Muscle of arm (tissue), 14 donors: ENCODE results near the gene HEMK1. TPM values are rescaled to one million over a fixed set of nuclear protein-coding genes. Genes with fewer than 3 reads are reported as not detected.

Source experiments
- DNase-seq: peaks from one replicate; pipeline ENCODE4 v3.0.0-alpha.2; 2013
- long read RNA-seq, 11 donors: transcript quantifications; one replicate each; lab custom pipeline, GENCODE V29; 2026
- polyA plus RNA-seq, 12 donors: library from polyadenylated mRNA; unstranded; fragments of 120-200 nt; gene quantifications; one replicate each; pipeline ENCODE4 v1.2.1, GENCODE V29; 2013; ENCODE audit not compliant: insufficient read length in 12 of 12

Gene HEMK1
- 10 to 100 TPM in 11 of 12 donors, not detected in 1; 14.6 to 21.7 (median 17.0) TPM for polyA plus RNA-seq
- long read RNA-seq, donor 1, full-length matches to known transcripts, result 3 of 3 reads
- long read RNA-seq, donor 1, partial matches to known transcripts, result 0 of 3 reads
- long read RNA-seq, donor 1, other reads (novel, unspliced or antisense), result 0 of 3 reads
- long read RNA-seq, donor 2, full-length matches to known transcripts, result 6 of 6 reads
- long read RNA-seq, donor 2, partial matches to known transcripts, result 0 of 6 reads
- long read RNA-seq, donor 2, other reads (novel, unspliced or antisense), result 0 of 6 reads
- long read RNA-seq, donor 3, result 0 reads
- long read RNA-seq, donor 4, full-length matches to known transcripts, result 1 of 1 reads
- long read RNA-seq, donor 4, partial matches to known transcripts, result 0 of 1 reads
- long read RNA-seq, donor 4, other reads (novel, unspliced or antisense), result 0 of 1 reads
- long read RNA-seq, donor 5, full-length matches to known transcripts, result 2 of 2 reads
- long read RNA-seq, donor 5, partial matches to known transcripts, result 0 of 2 reads
- long read RNA-seq, donor 5, other reads (novel, unspliced or antisense), result 0 of 2 reads
- long read RNA-seq, donor 6, full-length matches to known transcripts, result 4 of 4 reads
- long read RNA-seq, donor 6, partial matches to known transcripts, result 0 of 4 reads
- long read RNA-seq, donor 6, other reads (novel, unspliced or antisense), result 0 of 4 reads
- long read RNA-seq, donor 7, full-length matches to known transcripts, result 1 of 1 reads
- long read RNA-seq, donor 7, partial matches to known transcripts, result 0 of 1 reads
- long read RNA-seq, donor 7, other reads (novel, unspliced or antisense), result 0 of 1 reads
- long read RNA-seq, donor 8, full-length matches to known transcripts, result 3 of 3 reads
- long read RNA-seq, donor 8, partial matches to known transcripts, result 0 of 3 reads
- long read RNA-seq, donor 8, other reads (novel, unspliced or antisense), result 0 of 3 reads
- long read RNA-seq, donor 9, full-length matches to known transcripts, result 1 of 1 reads
- long read RNA-seq, donor 9, partial matches to known transcripts, result 0 of 1 reads
- long read RNA-seq, donor 9, other reads (novel, unspliced or antisense), result 0 of 1 reads
- long read RNA-seq, donor 10, full-length matches to known transcripts, result 1 of 1 reads
- long read RNA-seq, donor 10, partial matches to known transcripts, result 0 of 1 reads
- long read RNA-seq, donor 10, other reads (novel, unspliced or antisense), result 0 of 1 reads
- long read RNA-seq, donor 11, full-length matches to known transcripts, result 1 of 1 reads
- long read RNA-seq, donor 11, partial matches to known transcripts, result 0 of 1 reads
- long read RNA-seq, donor 11, other reads (novel, unspliced or antisense), result 0 of 1 reads

- peak; percentile 97 for DNase-seq
These were observed at the start of gene HEMK1 for GRCh38 chr3:50568947-50569749. TSS of gene HEMK1 (plus strand) at chr3:50569522. CDS start at chr3:50571105, 1,583 bp downstream.

DNA sequence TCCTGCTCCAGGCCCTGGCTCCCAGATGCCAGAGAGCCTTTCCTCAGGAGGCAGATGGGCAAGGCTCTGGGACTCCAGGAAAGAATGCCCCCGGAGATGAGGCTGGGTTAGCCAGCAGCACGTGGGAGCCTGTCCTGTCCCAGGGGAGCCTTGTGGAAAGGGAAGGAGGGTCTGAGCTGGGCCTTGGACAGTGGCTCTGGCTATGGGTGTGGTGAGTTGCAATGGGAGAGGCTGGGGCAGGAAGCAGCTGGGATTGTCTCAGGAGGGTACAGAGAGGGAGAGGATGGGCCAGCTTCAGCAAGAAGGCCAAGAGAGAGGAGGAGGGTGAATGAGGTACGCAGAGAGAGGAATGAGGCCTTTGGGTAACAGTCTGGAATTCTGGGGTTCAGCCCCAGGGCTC, 48.5 kb upstream of the HEMK1 start:
- no peak for DNase-seq

DNA sequence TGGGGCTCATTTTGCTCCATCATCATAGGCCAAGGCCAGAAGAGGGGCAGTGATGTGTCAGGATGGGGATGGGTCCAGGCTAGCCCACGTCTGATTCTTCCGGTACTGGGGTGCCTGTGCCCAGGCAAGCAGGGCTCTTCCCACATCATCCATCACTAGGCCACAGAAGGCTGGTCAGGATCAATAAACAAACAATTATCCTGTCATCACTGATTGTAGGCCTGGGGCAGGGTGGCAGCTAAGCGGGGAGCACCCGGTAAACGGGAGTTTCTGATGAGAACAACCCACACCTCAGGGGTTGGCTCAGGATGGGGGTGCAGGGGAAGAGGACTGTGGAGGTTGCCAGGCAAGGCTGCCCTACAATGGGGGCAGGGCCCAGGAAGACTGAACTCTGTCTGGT, 47.8 kb upstream of the HEMK1 start:
- DNase-seq, result no peak

DNA sequence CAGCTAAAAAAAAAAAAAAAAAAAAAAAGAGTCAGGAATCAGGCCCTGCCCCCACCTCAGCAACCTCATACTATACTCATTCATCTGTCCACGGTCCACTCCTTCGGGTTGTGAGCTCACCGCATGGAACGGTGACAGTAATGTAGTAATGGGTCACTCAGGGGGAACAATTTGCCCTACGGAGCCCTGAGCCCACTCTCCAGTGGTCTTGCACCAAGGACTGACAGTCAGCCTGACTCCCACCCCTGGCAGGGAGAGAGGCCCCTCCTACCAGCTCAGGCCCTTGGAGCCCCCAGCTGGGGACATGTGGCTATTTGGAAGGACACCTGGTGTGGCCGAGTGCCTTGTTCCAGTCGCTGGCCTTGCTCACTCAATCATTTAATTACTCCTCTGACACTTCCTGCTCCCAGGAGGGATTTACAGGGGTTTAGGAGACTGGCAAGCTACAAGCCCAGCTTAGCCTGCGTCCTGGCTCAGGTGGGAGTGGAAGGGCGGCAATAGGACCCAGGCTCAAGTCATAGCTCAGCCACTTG, 46.0 kb upstream of the HEMK1 start:
- DNase-seq, result no peak

GRCh38 chr3:50524746-50525145, 44.6 kb upstream of the HEMK1 start:
- no peak for DNase-seq

DNA sequence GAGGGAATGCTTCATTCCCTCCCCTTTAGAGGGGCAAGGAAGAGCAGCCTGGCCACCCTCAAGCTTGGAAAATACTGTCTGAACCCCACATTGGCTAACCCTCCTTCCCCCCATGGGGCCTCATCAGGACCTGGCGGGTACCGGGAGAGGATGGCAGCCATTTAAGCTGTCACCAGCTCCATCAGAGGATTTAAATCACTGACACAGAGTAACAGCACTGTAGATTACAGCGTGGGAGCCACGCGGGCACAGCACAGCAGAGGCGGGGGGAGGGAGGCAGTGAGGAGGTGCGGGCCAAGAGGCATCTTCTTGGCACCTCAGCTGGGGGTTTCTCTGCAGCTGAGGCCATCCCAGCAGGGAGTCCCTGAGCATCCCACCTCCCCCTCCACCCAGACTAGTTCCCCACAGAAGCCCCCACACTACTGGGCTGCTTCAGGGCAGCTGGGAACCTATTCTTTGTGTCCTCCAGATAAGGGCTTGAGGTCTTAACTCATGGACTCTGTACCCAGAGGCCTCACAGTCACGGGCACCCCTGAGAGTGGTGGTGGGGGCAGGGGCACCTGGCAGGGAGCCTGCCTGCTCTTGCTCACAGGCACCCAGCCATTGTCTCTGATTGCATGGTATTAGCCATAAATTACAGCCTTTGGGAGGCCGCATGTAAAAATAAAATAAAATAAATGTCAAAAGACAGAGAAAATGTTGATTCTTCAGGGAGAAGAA, 44.0 kb upstream of the HEMK1 start:
- DNase-seq, result no peak

DNA sequence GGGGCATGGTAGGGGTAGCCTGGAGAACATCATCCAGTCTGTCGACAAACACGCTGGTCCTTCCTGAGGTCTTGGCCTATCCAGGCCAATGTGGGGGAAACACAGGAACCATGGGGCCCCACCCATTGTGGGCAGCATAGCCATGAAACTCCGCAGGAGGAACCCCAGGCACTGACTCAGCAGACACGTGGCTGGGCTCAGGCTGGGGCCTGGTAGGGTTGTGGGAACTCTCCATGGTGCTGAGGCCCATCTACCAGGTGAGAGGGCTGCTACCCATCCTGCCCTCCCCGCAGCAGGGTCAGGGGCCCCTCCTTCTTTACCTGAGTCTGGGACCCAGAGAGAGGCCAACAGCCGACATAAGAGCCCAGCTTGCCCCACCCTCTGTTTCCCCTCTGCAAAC, 43.3 kb upstream of the HEMK1 start:
- no peak for DNase-seq

GRCh38 chr3:50530001-50530970, 39.0 kb upstream of the HEMK1 start:
- no peak for DNase-seq

DNA sequence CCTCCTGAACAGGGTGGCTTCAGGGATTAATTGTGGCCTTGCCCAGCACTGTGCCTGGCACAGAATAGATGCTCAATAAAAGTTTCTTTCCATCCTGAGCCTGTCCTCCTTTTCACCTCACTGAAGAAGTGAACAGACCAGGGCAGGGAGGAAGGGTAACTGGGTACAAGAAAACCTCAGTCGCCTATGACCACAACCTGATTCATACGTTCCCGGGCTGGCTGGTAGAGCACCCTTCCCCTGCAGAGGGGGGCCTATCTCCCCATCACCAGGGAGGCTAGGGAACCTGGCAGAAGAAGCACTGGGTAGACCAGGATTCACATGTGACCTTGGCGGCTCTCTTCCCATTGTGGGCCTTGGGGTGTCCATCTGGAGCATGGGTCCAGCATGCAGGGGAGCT, 38.1 kb upstream of the HEMK1 start:
- no peak for DNase-seq

GRCh38 chr3:50532062-50532705, 37.1 kb upstream of the HEMK1 start:
- no peak for DNase-seq

GRCh38 chr3:50533316-50533715, 36.0 kb upstream of the HEMK1 start:
- no peak for DNase-seq

GRCh38 chr3:50533807-50534461, 35.4 kb upstream of the HEMK1 start:
- no peak for DNase-seq

GRCh38 chr3:50534681-50535330, 34.5 kb upstream of the HEMK1 start:
- no peak for DNase-seq

DNA sequence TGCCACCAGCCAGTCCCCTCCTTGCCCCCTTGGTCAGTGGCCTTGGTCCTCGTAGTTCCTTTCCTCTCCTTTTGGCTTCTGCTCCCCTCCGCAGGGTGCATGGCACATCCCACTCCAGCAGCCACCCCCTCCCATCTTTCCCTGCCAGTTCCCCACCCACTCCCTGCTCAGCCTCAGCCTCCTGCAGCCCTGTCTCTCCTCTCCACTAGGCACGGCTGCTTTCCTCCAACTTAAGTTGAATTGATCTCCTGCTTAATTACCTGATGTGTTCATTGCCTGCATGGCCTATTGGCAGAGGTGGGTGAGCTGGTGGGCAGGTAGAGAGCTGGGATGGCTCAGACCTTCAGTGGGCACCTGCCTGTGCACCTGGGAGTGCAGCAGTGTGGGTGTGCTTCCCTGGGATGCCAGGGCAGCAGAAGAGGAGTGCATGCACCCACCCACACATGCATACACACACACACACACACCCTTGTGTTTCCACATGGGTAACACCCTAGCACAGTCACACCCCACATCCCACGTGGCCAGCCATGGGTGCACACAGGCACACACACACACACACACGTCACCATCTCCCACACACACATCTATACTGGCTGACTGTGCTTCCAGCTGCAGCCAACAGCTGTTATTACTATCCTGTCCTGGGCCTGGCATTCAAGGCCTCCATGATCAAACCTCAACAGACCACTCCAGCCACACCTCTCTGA, 32.7 kb upstream of the HEMK1 start:
- DNase-seq, result no peak

DNA sequence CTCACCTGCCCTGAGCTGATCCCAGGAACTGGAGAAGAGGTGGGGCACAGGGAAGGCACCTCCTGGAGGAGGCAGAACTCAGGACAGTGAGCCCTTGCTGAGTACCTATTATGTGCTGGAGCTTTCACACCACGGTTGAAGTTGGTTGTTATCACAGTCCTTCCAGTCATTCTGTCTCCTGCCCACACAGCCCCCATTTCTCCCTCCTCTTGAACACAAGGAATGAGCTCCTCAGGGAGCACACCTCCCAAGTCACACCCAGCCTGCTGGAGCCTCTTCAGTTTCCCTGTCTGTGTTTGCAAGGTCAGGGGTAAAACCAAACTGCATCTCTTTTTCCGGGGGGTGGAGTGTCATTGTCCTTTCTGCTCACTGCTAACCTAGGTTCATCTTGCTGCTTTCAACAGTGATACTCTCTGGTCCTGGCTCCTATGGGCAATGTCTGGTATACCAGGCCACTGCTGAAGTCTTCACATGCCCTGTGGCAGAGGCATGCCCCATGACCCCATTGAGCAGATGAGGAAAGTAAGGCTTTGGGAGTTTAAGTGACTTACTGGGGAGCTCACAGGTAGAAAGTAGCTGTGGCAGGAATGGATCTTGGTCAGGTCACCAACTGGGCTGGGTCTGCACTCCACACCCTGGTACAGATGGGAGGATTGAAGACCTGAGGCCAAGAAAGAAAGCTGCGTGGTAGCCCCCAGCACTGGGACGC, 31.7 kb upstream of the HEMK1 start:
- DNase-seq, result no peak
